Measurements from ENCODE around the gene LYRM1.

GRCh38 chr16:20949660-20950059 is 49.1 kb downstream of the LYRM1 start:
- TF ChIP-seq CTCF (IDR thresholded peaks at IDR 0.05), result no peak
- TF ChIP-seq POLR2A (IDR thresholded peaks at IDR 0.05), result no peak
- TF ChIP-seq POLR2AphosphoS5 (IDR thresholded peaks at IDR 0.05), result no peak

Data from breast epithelium (tissue), 3 donors.